Left ventricle myocardium inferior (tissue), 1 donor: Measurements from ENCODE around the gene TUBGCP4. TPM values are rescaled to one million over a fixed set of nuclear protein-coding genes. Genes with fewer than 3 reads are reported as not detected.

ENCODE experiments used
- DNase-seq: peaks from one replicate; pipeline ENCODE4 v3.0.0-alpha.2; 2020
- H3K27ac ChIP-seq: fragments of 200-600 bp; replicated peaks from 2 replicates; pipeline ENCODE4 v1.8.0; 2021
- H3K27me3 ChIP-seq: fragments of 200-600 bp; 2 replicates; pipeline ENCODE4 v1.8.0; 2021; ENCODE audit warnings: low read depth
- H3K36me3 ChIP-seq: fragments of 200-600 bp; 2 replicates; pipeline ENCODE4 v1.8.0; 2021
- H3K4me1 ChIP-seq: fragments of 200-600 bp; 2 replicates; pipeline ENCODE4 v1.8.0; 2021
- H3K4me3 ChIP-seq: fragments of 200-600 bp; 2 replicates; pipeline ENCODE4 v1.8.0; 2021; ENCODE audit warnings: mild to moderate bottlenecking, moderate library complexity
- H3K9me3 ChIP-seq: fragments of 200-600 bp; replicated peaks from 2 replicates; pipeline ENCODE4 v1.8.0; 2021
- intact Hi-C: fragments of 100-400 bp; cut with micrococcal nuclease; formaldehyde crosslinking; loops from one replicate; pipeline ENCODE4 v1.11.0; 2022
- total RNA-seq: library from RNA; stranded (reverse); fragmentation: NEBNext Ultra II Directional; extraction: Animal tissue kit (Norgen Biotek cat#: 25700); gene quantifications from one replicate; pipeline ENCODE4 v1.2.1, GENCODE V29; 2021
- TF ChIP-seq, protein P1 (sequence below): fragments of 200-600 bp; IDR thresholded peaks from 2 replicates; pipeline ENCODE4 v1.8.0; 2021; ENCODE audit warnings: antibody characterized with exemption, mild to moderate bottlenecking, borderline replicate concordance
- donor health status: DM: no; HTN: yes; CAD: no; lungs with severe emphysema.

The TUBGCP4 gene
- total RNA-seq, 1 donor from 2014 or later = 10.8 TPM

DNA sequence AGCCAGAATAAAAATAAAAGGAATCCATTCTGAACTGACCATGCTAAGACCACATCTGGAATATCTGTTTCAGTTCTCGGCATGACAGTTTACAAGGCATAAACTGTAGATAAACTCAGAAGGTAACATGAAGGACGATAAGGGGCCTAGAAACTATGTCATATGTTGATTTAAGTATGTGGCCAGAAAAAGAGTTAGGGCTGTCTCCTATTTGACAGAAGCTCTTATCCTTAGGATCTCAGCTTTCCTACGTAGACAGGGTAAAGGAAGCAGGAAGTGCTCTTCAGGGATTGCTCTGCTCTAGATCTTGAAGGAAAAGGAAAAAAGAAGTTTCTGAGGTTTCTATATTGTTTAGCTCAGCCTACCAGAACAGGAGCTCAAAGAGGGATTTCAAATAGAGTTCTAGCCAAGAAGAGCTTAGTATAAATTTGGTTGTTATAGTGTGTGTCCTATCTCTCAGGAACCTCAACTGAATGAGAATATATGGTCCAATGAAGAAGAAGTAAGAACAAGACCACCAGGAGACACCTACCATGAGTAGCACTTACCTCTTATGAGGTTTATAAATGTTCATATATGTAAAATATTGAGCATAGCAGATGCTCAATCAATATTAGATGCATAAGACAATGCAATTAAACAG lies 62.9 kb downstream of the TUBGCP4 start:
- DNase-seq = no peak
- Histone ChIP-seq H3K9me3 (no peaks in the 10 kb centered on the region), H3K27me3 (no peaks in the 10 kb centered on the region), H3K4me1 (no peaks in the 10 kb centered on the region), H3K36me3 (peaks cover 81% of the 10 kb centered on the region), H3K27ac (no peak overlapping the region), H3K4me3 (no peak overlapping the region)
- TF ChIP-seq, protein P1, sequence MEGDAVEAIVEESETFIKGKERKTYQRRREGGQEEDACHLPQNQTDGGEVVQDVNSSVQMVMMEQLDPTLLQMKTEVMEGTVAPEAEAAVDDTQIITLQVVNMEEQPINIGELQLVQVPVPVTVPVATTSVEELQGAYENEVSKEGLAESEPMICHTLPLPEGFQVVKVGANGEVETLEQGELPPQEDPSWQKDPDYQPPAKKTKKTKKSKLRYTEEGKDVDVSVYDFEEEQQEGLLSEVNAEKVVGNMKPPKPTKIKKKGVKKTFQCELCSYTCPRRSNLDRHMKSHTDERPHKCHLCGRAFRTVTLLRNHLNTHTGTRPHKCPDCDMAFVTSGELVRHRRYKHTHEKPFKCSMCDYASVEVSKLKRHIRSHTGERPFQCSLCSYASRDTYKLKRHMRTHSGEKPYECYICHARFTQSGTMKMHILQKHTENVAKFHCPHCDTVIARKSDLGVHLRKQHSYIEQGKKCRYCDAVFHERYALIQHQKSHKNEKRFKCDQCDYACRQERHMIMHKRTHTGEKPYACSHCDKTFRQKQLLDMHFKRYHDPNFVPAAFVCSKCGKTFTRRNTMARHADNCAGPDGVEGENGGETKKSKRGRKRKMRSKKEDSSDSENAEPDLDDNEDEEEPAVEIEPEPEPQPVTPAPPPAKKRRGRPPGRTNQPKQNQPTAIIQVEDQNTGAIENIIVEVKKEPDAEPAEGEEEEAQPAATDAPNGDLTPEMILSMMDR = no peak
- intact Hi-C loops = no loop called here

DNA sequence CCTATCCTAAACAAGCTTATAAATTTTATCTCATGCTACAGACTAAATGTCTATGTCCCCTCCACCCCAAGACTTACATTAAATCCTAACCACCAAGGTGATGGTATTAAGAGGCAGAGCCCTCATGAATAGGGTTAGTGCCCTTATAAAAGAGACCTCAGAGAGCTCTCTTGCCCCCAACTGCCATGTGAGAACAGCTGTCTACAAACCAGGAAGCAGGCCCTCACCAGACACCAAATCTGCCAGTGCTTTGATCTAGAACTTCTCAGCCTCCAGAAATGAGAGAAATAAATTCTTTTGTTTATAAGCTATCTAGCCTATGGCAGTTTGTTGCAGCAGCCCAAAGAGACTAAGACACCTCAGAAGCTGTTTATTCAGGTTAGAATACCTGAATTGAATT lies 63.5 kb downstream of the TUBGCP4 start:
- no peak overlapping the region for H3K4me3 ChIP-seq
- no peaks in the 10 kb centered on the region for H3K9me3 ChIP-seq
- intact Hi-C loops = no loop called here
- DNase-seq = no peak
- H3K4me1 ChIP-seq = no peaks in the 10 kb centered on the region
- no peaks in the 10 kb centered on the region for H3K27me3 ChIP-seq
- peaks cover 84% of the 10 kb centered on the region for H3K36me3 ChIP-seq
- H3K27ac ChIP-seq = no peak overlapping the region
- TF ChIP-seq, protein P1 = no peak

DNA sequence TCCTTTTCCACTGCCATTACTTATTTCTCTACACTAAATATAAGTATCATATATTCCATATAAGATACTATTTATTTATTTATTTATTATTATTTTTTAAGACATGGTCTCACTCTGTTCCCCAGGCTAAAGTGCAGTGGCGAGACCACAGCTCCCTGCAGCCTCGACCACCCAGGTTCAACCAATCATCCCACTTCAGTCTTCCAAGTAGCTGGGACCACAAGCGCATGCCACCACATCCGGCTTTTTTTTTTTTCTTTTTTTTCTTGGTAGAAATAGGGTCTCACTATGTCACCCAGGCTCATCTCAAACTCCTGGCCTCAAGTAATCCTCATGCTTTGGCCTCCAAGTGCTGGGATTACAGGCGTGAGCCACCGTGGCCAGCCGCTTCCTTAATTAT lies 65.5 kb downstream of the TUBGCP4 start:
- no peaks in the 10 kb centered on the region for H3K27me3 ChIP-seq
- TF ChIP-seq, protein P1 = no peak
- no peaks in the 10 kb centered on the region for H3K9me3 ChIP-seq
- H3K4me3 ChIP-seq = no peak overlapping the region
- peaks cover 65% of the 10 kb centered on the region for H3K36me3 ChIP-seq
- DNase-seq = no peak
- intact Hi-C loops = no loop called here
- peaks cover 10% of the 10 kb centered on the region for H3K4me1 ChIP-seq
- no peak overlapping the region for H3K27ac ChIP-seq

DNA sequence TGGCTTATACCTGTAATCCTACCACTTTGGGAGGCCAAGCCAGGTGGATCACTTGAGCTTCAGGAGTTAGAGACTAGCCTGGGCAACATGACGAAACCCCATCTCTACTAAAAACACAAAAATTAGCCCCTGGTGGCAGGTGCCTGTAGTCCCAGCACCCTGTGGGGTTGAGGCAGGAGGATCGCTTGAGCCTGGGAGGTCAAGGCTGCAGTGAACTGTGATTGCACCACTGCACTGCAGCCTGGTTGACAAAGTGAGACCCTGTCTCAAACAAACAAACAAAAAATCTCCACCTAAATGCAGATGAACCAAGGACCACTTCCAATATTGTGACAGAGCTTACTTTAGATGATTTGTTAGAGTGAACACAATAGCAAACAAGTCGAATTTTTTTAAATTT lies 68.4 kb downstream of the TUBGCP4 start:
- Histone ChIP-seq H3K4me3 (no peak overlapping the region), H3K4me1 (peaks cover 13% of the 10 kb centered on the region), H3K36me3 (peaks cover 46% of the 10 kb centered on the region), H3K27ac (no peak overlapping the region), H3K27me3 (no peaks in the 10 kb centered on the region), H3K9me3 (no peaks in the 10 kb centered on the region)
- TF ChIP-seq, protein P1 = no peak
- DNase-seq = no peak
- intact Hi-C loops = no loop called here

DNA sequence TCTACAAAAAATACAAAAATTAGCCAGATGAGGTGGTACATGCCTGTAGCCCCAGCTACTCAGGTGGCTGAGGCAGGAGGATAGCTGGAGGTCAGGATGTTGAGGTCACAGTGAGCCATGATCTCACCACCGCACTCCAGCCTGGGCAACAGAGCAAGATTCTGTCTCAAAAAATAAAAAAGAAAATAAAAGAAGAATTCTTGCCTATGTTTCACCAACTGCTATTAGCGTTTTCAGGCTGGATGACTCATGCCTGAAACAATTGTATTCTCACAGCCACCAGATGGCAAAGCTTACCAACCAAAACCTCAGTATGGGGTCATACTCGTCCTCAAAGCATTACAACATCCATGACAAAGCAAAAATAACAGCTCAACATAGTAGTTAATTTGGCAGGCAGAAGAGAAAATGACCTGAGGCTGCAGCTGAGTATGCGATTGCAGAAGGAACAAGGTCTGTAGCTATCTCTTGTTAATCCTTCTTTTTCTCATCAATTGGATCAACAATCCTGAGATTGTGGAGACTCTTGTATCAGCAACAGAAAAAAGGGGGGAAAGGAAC lies 69.9 kb downstream of the TUBGCP4 start:
- intact Hi-C loops = no loop called here
- Histone ChIP-seq H3K4me3 (no peak overlapping the region), H3K4me1 (peaks cover 13% of the 10 kb centered on the region), H3K36me3 (peaks cover 48% of the 10 kb centered on the region), H3K27ac (peak overlapping the region; percentile 44), H3K9me3 (no peaks in the 10 kb centered on the region), H3K27me3 (no peaks in the 10 kb centered on the region)
- no peak for DNase-seq
- TF ChIP-seq, protein P1 = peak; percentile 53
